H7 (cell line): ENCODE data around the gene PTX4. TPM values are rescaled to one million over a fixed set of nuclear protein-coding genes. Genes with fewer than 3 reads are reported as not detected.
"Not testable (repeated sequence)": the region's sequence is repeated elsewhere in the genome, so short reads cannot be mapped to it uniquely, and the experiment has no call there.

Experiments
- DNase-seq: peaks from one replicate; pipeline ENCODE4 v3.0.0; 2012
- H3K27me3 ChIP-seq: 2 replicates; pipeline ENCODE4 v1.6.0; 2011; ENCODE audit warnings: mild to moderate bottlenecking, low read length; ENCODE audit not compliant: control insufficient read depth, insufficient read depth
- H3K36me3 ChIP-seq: replicated peaks from 2 replicates; pipeline ENCODE4 v1.5.1; 2011; ENCODE audit warnings: low read length; ENCODE audit not compliant: control insufficient read depth, insufficient read depth
- H3K4me3 ChIP-seq: 2 replicates; pipeline ENCODE4 v1.5.1; 2011; ENCODE audit warnings: low read depth, mild to moderate bottlenecking, control low read depth, low read length, moderate library complexity; ENCODE audit not compliant: insufficient read depth
- total RNA-seq: library from RNA; depleted of rRNA; stranded (reverse); fragments of >200 nt; shearing (Covaris generic); gene quantifications from 2 replicates; pipeline ENCODE4 v1.2.3, GENCODE V29; 2014

The PTX4 gene
- total RNA-seq, 1 experiment from 2014 or later: not detected

- H3K36me3 ChIP-seq: no peaks in the 10 kb centered on the region
- no peaks in the 10 kb centered on the region for H3K27me3 ChIP-seq
- no peak overlapping the region for H3K4me3 ChIP-seq
- no peak for DNase-seq
These were observed 18.1 kb downstream of the PTX4 start for GRCh38 chr16:1470481-1471251.

- H3K4me3 ChIP-seq: no peak overlapping the region
- no peaks in the 10 kb centered on the region for H3K27me3 ChIP-seq
- DNase-seq: no peak
- H3K36me3 ChIP-seq: no peaks in the 10 kb centered on the region
These were observed 19.0 kb downstream of the PTX4 start for GRCh38 chr16:1469693-1470201.

- not testable (repeated sequence) for H3K27me3 ChIP-seq, H3K4me3 ChIP-seq, DNase-seq
These were observed 19.6 kb downstream of the PTX4 start for GRCh38 chr16:1469141-1469540.

GRCh38 chr16:1468426-1468810 is 20.3 kb downstream of the PTX4 start:
- H3K27me3 ChIP-seq: no peaks in the 10 kb centered on the region
- DNase-seq: no peak
- H3K4me3 ChIP-seq: no peak overlapping the region
- H3K36me3 ChIP-seq: no peaks in the 10 kb centered on the region

More at GRCh38 chr16:1469141-1469540, 19.6 kb downstream of the PTX4 start:
- not testable (repeated sequence) for H3K36me3 ChIP-seq

- Histone ChIP-seq H3K4me3 (no peak overlapping the region), H3K27me3 (no peaks in the 10 kb centered on the region), H3K36me3 (no peaks in the 10 kb centered on the region)
- DNase-seq: no peak
These were observed 21.7 kb downstream of the PTX4 start for GRCh38 chr16:1466968-1467521.

GRCh38 chr16:1466054-1466453 is 22.7 kb downstream of the PTX4 start:
- Histone ChIP-seq H3K4me3 (no peak overlapping the region), H3K27me3 (no peaks in the 10 kb centered on the region), H3K36me3 (no peaks in the 10 kb centered on the region)
- DNase-seq: no peak

- Histone ChIP-seq H3K27me3 (no peaks in the 10 kb centered on the region), H3K36me3 (no peaks in the 10 kb centered on the region), H3K4me3 (no peak overlapping the region)
- no peak for DNase-seq
These were observed 23.2 kb downstream of the PTX4 start for GRCh38 chr16:1465567-1465915.

- Histone ChIP-seq H3K27me3 (no peaks in the 10 kb centered on the region), H3K36me3 (no peaks in the 10 kb centered on the region), H3K4me3 (no peak overlapping the region)
- DNase-seq: no peak
These were observed 23.7 kb downstream of the PTX4 start for GRCh38 chr16:1464894-1465566.

GRCh38 chr16:1464196-1464893 is 24.4 kb downstream of the PTX4 start:
- no peaks in the 10 kb centered on the region for H3K36me3 ChIP-seq
- no peak overlapping the region for H3K4me3 ChIP-seq
- no peak for DNase-seq
- no peaks in the 10 kb centered on the region for H3K27me3 ChIP-seq

GRCh38 chr16:1461146-1461545 is 27.6 kb downstream of the PTX4 start:
- H3K4me3 ChIP-seq: no peak overlapping the region
- H3K36me3 ChIP-seq: peaks cover 1% of the 10 kb centered on the region
- H3K27me3 ChIP-seq: no peaks in the 10 kb centered on the region
- no peak for DNase-seq

- no peaks in the 10 kb centered on the region for H3K27me3 ChIP-seq
- DNase-seq: no peak
- H3K4me3 ChIP-seq: no peak overlapping the region
- peaks cover 1% of the 10 kb centered on the region for H3K36me3 ChIP-seq
These were observed 28.1 kb downstream of the PTX4 start for GRCh38 chr16:1460602-1461138.

GRCh38 chr16:1459967-1460366 is 28.8 kb downstream of the PTX4 start:
- no peaks in the 10 kb centered on the region for H3K27me3 ChIP-seq
- DNase-seq: no peak
- peaks cover 1% of the 10 kb centered on the region for H3K36me3 ChIP-seq
- H3K4me3 ChIP-seq: no peak overlapping the region

- Histone ChIP-seq H3K4me3 (no peak overlapping the region), H3K27me3 (no peaks in the 10 kb centered on the region), H3K36me3 (peaks cover 2% of the 10 kb centered on the region)
- no peak for DNase-seq
These were observed 29.8 kb downstream of the PTX4 start for GRCh38 chr16:1458977-1459341.

GRCh38 chr16:1458336-1458976 is 30.3 kb downstream of the PTX4 start:
- H3K4me3 ChIP-seq: no peak overlapping the region
- H3K27me3 ChIP-seq: no peaks in the 10 kb centered on the region
- H3K36me3 ChIP-seq: peaks cover 4% of the 10 kb centered on the region
- no peak for DNase-seq
